Measurements from ENCODE around the gene AJUBA.

AJUBA gene

GRCh38 chr14:22974530-22975313 is 7.6 kb downstream of the AJUBA start:
- Histone ChIP-seq H4K8ac (ENCODE audit: low read length) (peak overlapping the region; percentile 81), H3K4me1 (ENCODE audit: control insufficient read depth, insufficient read depth, low read depth, low read length) (peaks cover 33% of the 10 kb centered on the region), H3K27ac (ENCODE audit: low read length, poor library complexity, severe bottlenecking) (peak overlapping the region; percentile 34), H3K79me1 (replicated peaks; ENCODE audit: low read length, poor library complexity, severe bottlenecking) (peaks cover 13% of the 10 kb centered on the region), H2AK5ac (ENCODE audit: low read length, severe bottlenecking) (peak overlapping the region; percentile 15), H3K23ac (ENCODE audit: low read length in 2 of 2) (no peak overlapping the region), H3K4me3 (ENCODE audit: insufficient read depth in 1 of 2, low read depth in 1 of 2, low read length in 2 of 2) (no peak overlapping the region), H4K91ac (ENCODE audit: low read length) (no peak overlapping the region), H3K27me3 (ENCODE audit: control insufficient read depth in 1 of 2, insufficient read depth in 1 of 2, low read length in 2 of 2) (no peaks in the 10 kb centered on the region), H3K4me2 (ENCODE audit: low read length, poor library complexity, severe bottlenecking) (no peak overlapping the region), H3K4ac (ENCODE audit: low read depth in 1 of 2, low read length in 2 of 2) (no peak overlapping the region), H3K14ac (ENCODE audit: low read length in 2 of 2) (no peak overlapping the region), H2BK5ac (ENCODE audit: low read depth, low read length, poor library complexity, severe bottlenecking) (no peak overlapping the region), H3K9me3 (ENCODE audit: control insufficient read depth, low read length) (no peaks in the 10 kb centered on the region), H3K9ac (ENCODE audit: low read length) (no peak overlapping the region), H3K36me3 (ENCODE audit: control insufficient read depth in 1 of 2, insufficient read depth in 2 of 2, low read depth in 1 of 2, low read length in 2 of 2) (peaks cover 9 to 43% of the 10 kb centered on the region in 2 experiments), H2BK12ac (ENCODE audit: low read length in 2 of 2) (no peak overlapping the region), H2BK120ac (ENCODE audit: low read depth, low read length) (no peak overlapping the region), H2AFZ (ENCODE audit: low read depth, low read length) (no peak overlapping the region), H2BK15ac (ENCODE audit: low read depth, poor library complexity, severe bottlenecking) (no peak overlapping the region), H3K18ac (ENCODE audit: low read depth in 1 of 2, low read length in 2 of 2) (peak overlapping the region in 1 of 2 experiments; percentile 28)
- peak; percentile 62 for DNase-seq
- 66% methylated on average over 9 of the region's 9 CpGs for WGBS

DNA sequence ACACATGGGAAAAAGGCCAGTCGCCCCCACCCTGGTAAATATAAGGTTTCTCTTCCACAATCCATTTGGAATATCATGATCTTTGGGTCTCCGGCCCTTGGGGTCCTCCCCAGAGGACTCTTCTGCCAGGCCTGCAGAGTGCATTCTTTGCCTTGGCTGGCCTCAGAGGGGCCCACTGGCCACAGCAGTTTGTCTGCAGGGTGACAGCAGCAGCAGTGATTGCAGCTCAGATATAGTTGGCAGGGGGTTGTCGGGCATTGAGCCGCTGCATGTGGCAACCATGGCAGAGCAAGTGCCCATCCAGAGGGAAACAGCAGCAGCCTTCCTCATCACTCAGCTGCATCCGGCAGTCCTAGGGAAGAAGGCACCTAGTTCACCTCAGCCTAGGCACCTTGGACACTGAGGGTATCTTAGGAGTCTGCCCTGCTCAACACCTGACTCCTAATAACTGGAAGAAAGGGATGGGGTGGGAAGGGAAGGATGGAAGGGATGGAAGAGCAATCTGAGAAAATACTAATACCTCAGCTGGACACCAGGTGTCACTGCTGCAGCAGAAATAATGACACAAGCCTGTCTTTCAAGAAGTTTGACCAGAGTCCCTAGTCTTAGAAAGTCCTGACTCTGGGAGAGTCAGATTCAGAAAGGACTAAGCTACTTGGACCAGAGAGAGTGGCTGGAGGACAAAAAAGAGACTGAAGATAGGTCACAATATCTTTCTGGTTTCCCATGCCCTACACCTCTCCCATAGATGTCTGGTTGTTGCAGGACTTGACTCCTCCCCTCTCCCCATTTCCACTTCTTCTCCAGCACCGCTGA is 8.9 kb downstream of the AJUBA start:
- H3K4me2 ChIP-seq (ENCODE audit: low read length, poor library complexity, severe bottlenecking): no peak overlapping the region
- no peak overlapping the region for H3K23ac ChIP-seq (ENCODE audit: low read length in 2 of 2)
- H4K91ac ChIP-seq (ENCODE audit: low read length): peak overlapping the region; percentile 11
- DNase-seq: peak; percentile 80
- no peak overlapping the region for H3K18ac ChIP-seq (ENCODE audit: low read depth in 1 of 2, low read length in 2 of 2)
- H3K9me3 ChIP-seq (ENCODE audit: control insufficient read depth, low read length): no peaks in the 10 kb centered on the region
- H2BK5ac ChIP-seq (ENCODE audit: low read depth, low read length, poor library complexity, severe bottlenecking): no peak overlapping the region
- peaks cover 9 to 49% of the 10 kb centered on the region in 2 experiments for H3K36me3 ChIP-seq (ENCODE audit: control insufficient read depth in 1 of 2, insufficient read depth in 2 of 2, low read depth in 1 of 2, low read length in 2 of 2)
- H2BK120ac ChIP-seq (ENCODE audit: low read depth, low read length): peak overlapping the region; percentile 64
- H3K9ac ChIP-seq (ENCODE audit: low read length): no peak overlapping the region
- peak overlapping the region; percentile 81 for H4K8ac ChIP-seq (ENCODE audit: low read length)
- no peak overlapping the region for H2AK5ac ChIP-seq (ENCODE audit: low read length, severe bottlenecking)
- H3K4me3 ChIP-seq (ENCODE audit: insufficient read depth in 1 of 2, low read depth in 1 of 2, low read length in 2 of 2): no peak overlapping the region
- no peak overlapping the region for H3K14ac ChIP-seq (ENCODE audit: low read length in 2 of 2)
- peaks cover 30% of the 10 kb centered on the region for H3K4me1 ChIP-seq (ENCODE audit: control insufficient read depth, insufficient read depth, low read depth, low read length)
- H3K27me3 ChIP-seq (ENCODE audit: control insufficient read depth in 1 of 2, insufficient read depth in 1 of 2, low read length in 2 of 2): no peaks in the 10 kb centered on the region
- peak overlapping the region in 1 of 2 experiments; percentile 23 for H2BK12ac ChIP-seq (ENCODE audit: low read length in 2 of 2)
- no peak overlapping the region for H2AFZ ChIP-seq (ENCODE audit: low read depth, low read length)
- peak overlapping the region; percentile 34 for H3K27ac ChIP-seq (ENCODE audit: low read length, poor library complexity, severe bottlenecking)
- H3K4ac ChIP-seq (ENCODE audit: low read depth in 1 of 2, low read length in 2 of 2): peak overlapping the region in 1 of 2 experiments; percentile 48
- 98% methylated on average over 5 of the region's 6 CpGs for WGBS
- H2BK15ac ChIP-seq (ENCODE audit: low read depth, poor library complexity, severe bottlenecking): no peak overlapping the region
- peaks cover 13% of the 10 kb centered on the region for H3K79me1 ChIP-seq (replicated peaks; ENCODE audit: low read length, poor library complexity, severe bottlenecking)

DNA sequence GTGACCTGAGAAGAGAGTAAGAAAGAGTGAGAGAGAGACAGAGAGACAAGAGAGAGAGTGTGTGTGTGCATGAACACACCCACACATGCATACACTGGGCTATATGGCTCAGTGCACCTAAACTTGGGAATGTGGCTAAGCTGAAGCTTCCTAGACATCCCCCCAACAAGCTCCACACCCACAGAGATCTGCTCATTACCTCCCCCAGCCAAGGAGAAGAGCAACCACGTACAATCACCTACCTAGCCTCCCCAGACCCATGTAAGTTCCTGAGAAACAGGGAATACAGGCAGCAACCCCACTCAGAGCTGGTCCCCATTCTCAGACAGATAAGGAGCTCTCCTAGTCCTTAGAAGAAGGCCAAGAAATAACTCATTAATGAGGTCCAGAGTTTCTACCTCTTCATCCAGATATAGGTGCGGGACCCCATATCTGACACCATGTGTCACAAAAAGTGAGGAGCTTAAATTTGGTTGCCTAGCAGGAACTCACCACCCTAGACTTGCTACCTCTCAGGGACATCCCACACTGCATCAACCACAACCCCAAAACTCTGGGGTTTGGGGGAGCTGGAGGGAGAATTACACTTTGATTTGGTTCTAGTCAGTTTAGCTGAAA is 9.9 kb downstream of the AJUBA start:
- 100% methylated on average over 2 of the region's 2 CpGs for WGBS

GRCh38 chr14:22971152-22971551 is 11.2 kb downstream of the AJUBA start:
- Histone ChIP-seq H2BK12ac (ENCODE audit: low read length in 2 of 2) (no peak overlapping the region), H3K36me3 (ENCODE audit: control insufficient read depth in 1 of 2, insufficient read depth in 2 of 2, low read depth in 1 of 2, low read length in 2 of 2) (peaks cover 9 to 44% of the 10 kb centered on the region in 2 experiments), H2BK5ac (ENCODE audit: low read depth, low read length, poor library complexity, severe bottlenecking) (no peak overlapping the region), H2AFZ (ENCODE audit: low read depth, low read length) (no peak overlapping the region), H4K8ac (ENCODE audit: low read length) (no peak overlapping the region), H3K27ac (ENCODE audit: low read length, poor library complexity, severe bottlenecking) (no peak overlapping the region), H3K79me1 (replicated peaks; ENCODE audit: low read length, poor library complexity, severe bottlenecking) (peaks cover 13% of the 10 kb centered on the region), H3K4me2 (ENCODE audit: low read length, poor library complexity, severe bottlenecking) (no peak overlapping the region), H3K27me3 (ENCODE audit: control insufficient read depth in 1 of 2, insufficient read depth in 1 of 2, low read length in 2 of 2) (no peaks in the 10 kb centered on the region), H3K18ac (ENCODE audit: low read depth in 1 of 2, low read length in 2 of 2) (no peak overlapping the region), H2BK15ac (ENCODE audit: low read depth, poor library complexity, severe bottlenecking) (no peak overlapping the region), H3K23ac (ENCODE audit: low read length in 2 of 2) (no peak overlapping the region), H4K91ac (ENCODE audit: low read length) (no peak overlapping the region), H2BK120ac (ENCODE audit: low read depth, low read length) (no peak overlapping the region), H3K4me1 (ENCODE audit: control insufficient read depth, insufficient read depth, low read depth, low read length) (peaks cover 16% of the 10 kb centered on the region), H3K4ac (ENCODE audit: low read depth in 1 of 2, low read length in 2 of 2) (no peak overlapping the region), H3K9ac (ENCODE audit: low read length) (no peak overlapping the region), H3K4me3 (ENCODE audit: insufficient read depth in 1 of 2, low read depth in 1 of 2, low read length in 2 of 2) (no peak overlapping the region), H3K14ac (ENCODE audit: low read length in 2 of 2) (no peak overlapping the region), H3K9me3 (ENCODE audit: control insufficient read depth, low read length) (no peaks in the 10 kb centered on the region), H2AK5ac (ENCODE audit: low read length, severe bottlenecking) (no peak overlapping the region)
- 100% methylated on average over 1 of the region's 1 CpG for WGBS
- DNase-seq: no peak

More for the DNA sequence above, 9.9 kb downstream of the AJUBA start:
- H3K4me3 ChIP-seq (ENCODE audit: insufficient read depth in 1 of 2, low read depth in 1 of 2, low read length in 2 of 2): no peak overlapping the region
- no peak overlapping the region for H3K23ac ChIP-seq (ENCODE audit: low read length in 2 of 2)
- H2BK15ac ChIP-seq (ENCODE audit: low read depth, poor library complexity, severe bottlenecking): no peak overlapping the region
- H3K4me2 ChIP-seq (ENCODE audit: low read length, poor library complexity, severe bottlenecking): no peak overlapping the region
- no peak overlapping the region for H2BK12ac ChIP-seq (ENCODE audit: low read length in 2 of 2)
- H3K14ac ChIP-seq (ENCODE audit: low read length in 2 of 2): no peak overlapping the region
- no peak overlapping the region for H3K9ac ChIP-seq (ENCODE audit: low read length)
- peaks cover 24% of the 10 kb centered on the region for H3K4me1 ChIP-seq (ENCODE audit: control insufficient read depth, insufficient read depth, low read depth, low read length)
- no peak overlapping the region for H2AK5ac ChIP-seq (ENCODE audit: low read length, severe bottlenecking)
- DNase-seq: no peak
- peaks cover 9 to 47% of the 10 kb centered on the region in 2 experiments for H3K36me3 ChIP-seq (ENCODE audit: control insufficient read depth in 1 of 2, insufficient read depth in 2 of 2, low read depth in 1 of 2, low read length in 2 of 2)
- H2BK120ac ChIP-seq (ENCODE audit: low read depth, low read length): no peak overlapping the region
- H4K91ac ChIP-seq (ENCODE audit: low read length): no peak overlapping the region
- H3K27ac ChIP-seq (ENCODE audit: low read length, poor library complexity, severe bottlenecking): no peak overlapping the region
- no peaks in the 10 kb centered on the region for H3K27me3 ChIP-seq (ENCODE audit: control insufficient read depth in 1 of 2, insufficient read depth in 1 of 2, low read length in 2 of 2)
- no peak overlapping the region for H4K8ac ChIP-seq (ENCODE audit: low read length)
- no peak overlapping the region for H3K18ac ChIP-seq (ENCODE audit: low read depth in 1 of 2, low read length in 2 of 2)
- H3K4ac ChIP-seq (ENCODE audit: low read depth in 1 of 2, low read length in 2 of 2): no peak overlapping the region
- no peak overlapping the region for H2BK5ac ChIP-seq (ENCODE audit: low read depth, low read length, poor library complexity, severe bottlenecking)
- H3K79me1 ChIP-seq (replicated peaks; ENCODE audit: low read length, poor library complexity, severe bottlenecking): peaks cover 13% of the 10 kb centered on the region
- no peak overlapping the region for H2AFZ ChIP-seq (ENCODE audit: low read depth, low read length)
- H3K9me3 ChIP-seq (ENCODE audit: control insufficient read depth, low read length): no peaks in the 10 kb centered on the region

Measured in mesenchymal stem cell (in vitro differentiated cells and primary cell).